ENCODE data around the gene ZNF394.

ZNF394 gene

GRCh38 chr7:99449326-99449725, 50.8 kb downstream of the ZNF394 start:
- no peak for TF ChIP-seq ZNF274 (IDR thresholded peaks at IDR 0.05; ENCODE audit: low read depth, low read length)

GRCh38 chr7:99448855-99449254, 51.2 kb downstream of the ZNF394 start:
- H3K4me3 ChIP-seq (ENCODE audit: low read length): no peak overlapping the region
- TF ChIP-seq ZNF274 (IDR thresholded peaks at IDR 0.05; ENCODE audit: low read depth, low read length): no peak

More at GRCh38 chr7:99449326-99449725, 50.8 kb downstream of the ZNF394 start:
- no peak overlapping the region for H3K4me3 ChIP-seq (ENCODE audit: low read length)

GRCh38 chr7:99447943-99448342, 52.1 kb downstream of the ZNF394 start:
- no peak overlapping the region for H3K4me3 ChIP-seq (ENCODE audit: low read length)
- no peak for TF ChIP-seq ZNF274 (IDR thresholded peaks at IDR 0.05; ENCODE audit: low read depth, low read length)

GRCh38 chr7:99446096-99446495, 54.0 kb downstream of the ZNF394 start:
- TF ChIP-seq ZNF274 (IDR thresholded peaks at IDR 0.05; ENCODE audit: low read depth, low read length): no peak
- H3K4me3 ChIP-seq (ENCODE audit: low read length): no peak overlapping the region
